ENCODE results near the gene UGDH.

DNA sequence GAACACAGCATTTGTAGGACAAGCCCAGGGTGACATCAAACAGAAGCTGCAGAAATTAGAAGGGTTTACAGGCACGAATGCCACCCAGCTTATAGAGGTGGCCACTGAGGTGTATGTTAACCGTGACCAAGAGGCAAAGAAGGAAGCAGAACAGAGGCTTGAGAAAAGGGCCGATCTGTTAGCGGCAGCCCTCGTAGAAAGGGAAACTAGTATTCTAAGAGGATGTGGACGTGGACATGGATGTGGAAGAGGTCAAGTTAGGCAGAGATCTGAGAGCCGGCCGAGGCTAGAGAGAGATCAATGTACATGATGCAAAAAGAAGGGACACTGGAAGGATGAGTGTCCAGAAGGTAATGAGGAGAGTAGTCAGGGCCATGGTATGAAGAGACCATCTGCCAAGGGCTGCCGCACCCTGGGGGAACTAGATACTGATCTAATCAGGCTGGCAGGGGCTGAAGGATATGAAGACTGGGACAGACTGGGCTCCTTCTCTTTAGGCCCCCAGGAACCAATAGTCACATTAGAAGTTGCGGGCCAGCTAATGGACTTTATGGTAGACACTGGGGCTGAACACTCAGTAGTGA is 40.9 kb downstream of the UGDH start:
- TF ChIP-seq EP300 (IDR thresholded peaks at IDR 0.05) (no peak), POLR2AphosphoS5 (IDR thresholded peaks at IDR 0.05) (no peak), POLR2A (IDR thresholded peaks at IDR 0.05) (no peak)
- TF ChIP-seq, protein P1, sequence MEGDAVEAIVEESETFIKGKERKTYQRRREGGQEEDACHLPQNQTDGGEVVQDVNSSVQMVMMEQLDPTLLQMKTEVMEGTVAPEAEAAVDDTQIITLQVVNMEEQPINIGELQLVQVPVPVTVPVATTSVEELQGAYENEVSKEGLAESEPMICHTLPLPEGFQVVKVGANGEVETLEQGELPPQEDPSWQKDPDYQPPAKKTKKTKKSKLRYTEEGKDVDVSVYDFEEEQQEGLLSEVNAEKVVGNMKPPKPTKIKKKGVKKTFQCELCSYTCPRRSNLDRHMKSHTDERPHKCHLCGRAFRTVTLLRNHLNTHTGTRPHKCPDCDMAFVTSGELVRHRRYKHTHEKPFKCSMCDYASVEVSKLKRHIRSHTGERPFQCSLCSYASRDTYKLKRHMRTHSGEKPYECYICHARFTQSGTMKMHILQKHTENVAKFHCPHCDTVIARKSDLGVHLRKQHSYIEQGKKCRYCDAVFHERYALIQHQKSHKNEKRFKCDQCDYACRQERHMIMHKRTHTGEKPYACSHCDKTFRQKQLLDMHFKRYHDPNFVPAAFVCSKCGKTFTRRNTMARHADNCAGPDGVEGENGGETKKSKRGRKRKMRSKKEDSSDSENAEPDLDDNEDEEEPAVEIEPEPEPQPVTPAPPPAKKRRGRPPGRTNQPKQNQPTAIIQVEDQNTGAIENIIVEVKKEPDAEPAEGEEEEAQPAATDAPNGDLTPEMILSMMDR (IDR thresholded peaks at IDR 0.05): no peak
